Measurements from ENCODE around the gene MYH11.

DNA sequence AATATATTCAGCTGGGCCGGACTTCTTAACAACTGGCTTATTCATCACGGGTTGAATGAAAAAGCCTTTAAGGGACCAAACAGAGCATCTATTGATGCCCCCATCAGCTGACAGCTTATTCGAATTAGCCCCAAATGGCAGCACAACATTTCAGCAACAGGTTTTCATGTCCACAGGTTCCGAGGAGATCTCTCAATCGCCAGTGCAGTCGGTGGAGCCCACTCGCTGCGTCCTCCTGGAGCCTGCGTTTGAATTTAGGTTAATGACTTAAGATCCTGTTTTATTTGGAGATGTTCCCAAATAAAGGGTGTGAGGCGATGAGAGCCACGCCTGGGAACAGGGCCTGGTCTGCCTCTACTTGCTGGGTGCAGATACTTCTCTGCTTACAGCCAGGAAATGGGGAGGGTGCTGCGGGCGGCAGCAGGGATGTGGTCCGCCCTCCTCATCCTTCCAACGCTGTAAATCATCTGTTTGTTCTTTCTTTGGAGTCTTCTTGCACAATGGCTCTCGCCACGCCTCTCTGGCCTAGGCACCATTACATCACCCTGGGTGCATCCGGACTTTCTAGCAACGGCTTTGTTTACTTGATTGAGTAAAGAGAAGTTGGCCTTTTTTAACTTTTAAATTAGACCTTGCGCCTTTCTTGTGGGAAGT, 184.2 kb downstream of the MYH11 start:
- TF ChIP-seq, protein P1, sequence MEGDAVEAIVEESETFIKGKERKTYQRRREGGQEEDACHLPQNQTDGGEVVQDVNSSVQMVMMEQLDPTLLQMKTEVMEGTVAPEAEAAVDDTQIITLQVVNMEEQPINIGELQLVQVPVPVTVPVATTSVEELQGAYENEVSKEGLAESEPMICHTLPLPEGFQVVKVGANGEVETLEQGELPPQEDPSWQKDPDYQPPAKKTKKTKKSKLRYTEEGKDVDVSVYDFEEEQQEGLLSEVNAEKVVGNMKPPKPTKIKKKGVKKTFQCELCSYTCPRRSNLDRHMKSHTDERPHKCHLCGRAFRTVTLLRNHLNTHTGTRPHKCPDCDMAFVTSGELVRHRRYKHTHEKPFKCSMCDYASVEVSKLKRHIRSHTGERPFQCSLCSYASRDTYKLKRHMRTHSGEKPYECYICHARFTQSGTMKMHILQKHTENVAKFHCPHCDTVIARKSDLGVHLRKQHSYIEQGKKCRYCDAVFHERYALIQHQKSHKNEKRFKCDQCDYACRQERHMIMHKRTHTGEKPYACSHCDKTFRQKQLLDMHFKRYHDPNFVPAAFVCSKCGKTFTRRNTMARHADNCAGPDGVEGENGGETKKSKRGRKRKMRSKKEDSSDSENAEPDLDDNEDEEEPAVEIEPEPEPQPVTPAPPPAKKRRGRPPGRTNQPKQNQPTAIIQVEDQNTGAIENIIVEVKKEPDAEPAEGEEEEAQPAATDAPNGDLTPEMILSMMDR (optimal IDR thresholded peaks at IDR 0.05 in 1 of 3, IDR thresholded peaks at IDR 0.05 in 1 of 3, conservative IDR thresholded peaks at IDR 0.05 in 1 of 3; ENCODE audit: extremely low read depth in 1 of 3, insufficient read depth in 2 of 3, low read length in 3 of 3), result no peak
- no peak for TF ChIP-seq EZH2 (IDR thresholded peaks at IDR 0.05; ENCODE audit: low read length)
